HL-60/S4 (cell line): ENCODE data around the gene FUOM.
"Not testable (repeated sequence)": the region's sequence is repeated elsewhere in the genome, so short reads cannot be mapped to it uniquely, and the experiment has no call there.

ENCODE experiments used
- in situ Hi-C: fragments of 300-500 bp; cut with MboI; formaldehyde crosslinking; loops from 2 replicates; pipeline ENCODE4 v1.14.3; 2022; ENCODE audit warnings: low sequenced_read_pairs

FUOM gene

DNA sequence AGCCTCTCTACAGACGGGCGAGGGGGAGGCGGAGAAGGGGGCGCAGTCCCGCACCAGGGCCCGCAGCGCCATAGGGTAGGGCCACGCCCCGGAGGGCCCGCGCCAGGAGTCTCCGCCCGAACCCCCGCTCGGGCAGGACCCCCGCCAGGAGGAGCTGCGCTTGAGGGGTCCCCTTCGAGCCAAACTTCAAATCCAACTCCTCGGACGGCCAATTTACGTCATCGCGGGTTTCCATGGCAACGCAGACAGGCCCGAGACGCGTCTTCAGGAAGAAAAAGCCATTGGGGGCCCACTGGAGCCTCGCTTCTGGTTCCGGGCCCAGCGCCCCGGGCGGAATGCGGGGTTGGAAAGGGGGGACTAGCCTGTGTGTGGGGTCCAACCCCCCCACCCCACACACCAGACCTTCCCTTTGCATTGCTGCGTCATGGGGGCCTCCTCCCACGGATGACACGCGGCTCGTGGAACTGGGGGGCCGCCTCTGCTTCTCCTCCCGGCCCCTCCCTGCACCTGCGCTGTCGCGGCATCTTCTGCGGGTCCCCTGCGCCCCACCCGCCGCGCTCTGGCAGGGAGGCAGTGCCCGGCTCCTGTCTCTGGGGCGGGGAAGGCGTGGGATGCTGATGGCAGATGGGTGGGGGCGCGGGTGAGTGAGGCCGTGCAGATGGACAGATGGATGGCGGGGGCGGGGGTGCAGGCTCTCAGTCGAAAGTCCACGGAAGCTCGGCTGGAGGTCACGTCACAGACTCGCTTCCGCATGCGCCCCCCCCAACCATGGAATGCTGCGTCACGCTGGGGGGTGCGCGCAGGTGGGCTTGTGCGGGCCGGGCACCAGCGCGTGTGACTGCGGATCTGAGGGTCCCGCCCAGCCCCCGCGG lies 22.3 kb downstream of the FUOM start:
- in situ Hi-C loops = no loop called here

DNA sequence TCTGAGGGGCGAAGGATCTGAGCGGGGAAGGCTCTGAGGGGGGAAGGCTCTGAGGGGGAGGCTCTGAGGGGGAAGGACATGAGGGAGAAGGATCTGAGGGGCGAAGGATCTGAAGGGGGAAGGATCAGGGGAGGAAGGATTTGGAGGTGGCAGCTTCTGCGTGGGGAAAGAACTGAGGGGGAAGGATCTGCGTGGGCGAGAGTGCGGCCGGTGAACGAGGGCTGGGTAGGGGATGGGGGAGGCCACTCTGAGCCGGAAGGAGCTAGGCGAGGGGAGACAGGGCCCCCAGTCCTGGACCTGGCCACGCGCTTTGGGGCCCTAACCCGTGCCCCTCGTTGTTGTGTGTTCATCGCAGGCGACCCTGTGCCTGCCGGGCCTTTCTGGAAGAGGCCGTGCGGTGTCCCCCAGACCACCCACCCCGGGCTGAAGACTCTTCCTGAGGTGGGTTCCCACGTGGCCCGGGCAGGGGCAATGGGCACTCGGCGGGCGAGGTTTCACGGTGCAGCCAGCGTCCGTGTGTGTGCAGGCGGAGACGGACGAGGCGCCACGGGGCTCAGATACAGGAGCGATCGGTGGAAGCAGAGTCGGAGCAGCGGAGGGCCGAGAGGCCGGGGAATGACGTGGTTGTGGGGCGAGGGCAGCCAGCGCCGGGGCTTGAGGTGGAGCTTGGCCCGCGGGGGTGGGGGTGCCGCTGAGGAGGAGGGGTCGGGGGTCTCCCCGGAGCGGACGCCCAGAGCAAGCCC lies 23.1 kb downstream of the FUOM start:
- in situ Hi-C loops = no loop called here

DNA sequence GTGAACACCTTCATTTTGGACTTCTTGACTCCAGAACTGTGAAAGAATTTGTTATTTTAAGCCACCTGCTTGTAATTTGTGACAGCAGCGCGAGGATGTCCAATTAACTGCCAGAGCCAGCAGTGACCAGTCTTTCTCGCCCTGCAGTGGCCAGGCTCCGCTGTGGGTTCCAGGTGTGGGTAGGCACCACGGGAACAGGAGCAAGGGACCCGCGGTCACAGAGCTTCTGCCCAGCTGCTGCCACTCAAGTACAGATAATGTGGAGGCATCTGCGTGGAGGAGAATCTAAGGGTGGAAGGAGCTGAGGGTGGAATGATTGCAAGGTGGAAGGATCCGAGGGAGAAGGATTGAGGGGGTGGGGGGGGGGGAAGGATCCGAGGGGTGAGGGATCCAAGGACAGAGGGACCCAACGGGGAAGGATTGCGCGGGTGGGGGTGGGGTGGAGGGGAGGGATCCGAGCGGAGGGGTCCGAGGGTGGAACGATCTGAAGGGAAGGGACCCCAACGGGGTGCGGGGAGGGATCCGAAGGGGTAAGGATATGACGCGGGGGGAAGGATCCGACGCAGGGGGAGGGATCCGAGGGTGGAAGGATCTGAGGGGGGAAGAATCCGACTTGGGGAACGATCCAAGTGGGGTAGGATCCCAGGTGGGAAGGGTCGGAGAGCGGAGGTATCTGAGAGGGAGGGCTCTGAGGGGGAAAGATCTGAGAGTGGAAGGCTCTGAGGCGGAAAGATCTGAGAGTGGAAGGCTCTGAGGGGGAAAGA lies 24.7 kb downstream of the FUOM start:
- in situ Hi-C loops = no loop called here

DNA sequence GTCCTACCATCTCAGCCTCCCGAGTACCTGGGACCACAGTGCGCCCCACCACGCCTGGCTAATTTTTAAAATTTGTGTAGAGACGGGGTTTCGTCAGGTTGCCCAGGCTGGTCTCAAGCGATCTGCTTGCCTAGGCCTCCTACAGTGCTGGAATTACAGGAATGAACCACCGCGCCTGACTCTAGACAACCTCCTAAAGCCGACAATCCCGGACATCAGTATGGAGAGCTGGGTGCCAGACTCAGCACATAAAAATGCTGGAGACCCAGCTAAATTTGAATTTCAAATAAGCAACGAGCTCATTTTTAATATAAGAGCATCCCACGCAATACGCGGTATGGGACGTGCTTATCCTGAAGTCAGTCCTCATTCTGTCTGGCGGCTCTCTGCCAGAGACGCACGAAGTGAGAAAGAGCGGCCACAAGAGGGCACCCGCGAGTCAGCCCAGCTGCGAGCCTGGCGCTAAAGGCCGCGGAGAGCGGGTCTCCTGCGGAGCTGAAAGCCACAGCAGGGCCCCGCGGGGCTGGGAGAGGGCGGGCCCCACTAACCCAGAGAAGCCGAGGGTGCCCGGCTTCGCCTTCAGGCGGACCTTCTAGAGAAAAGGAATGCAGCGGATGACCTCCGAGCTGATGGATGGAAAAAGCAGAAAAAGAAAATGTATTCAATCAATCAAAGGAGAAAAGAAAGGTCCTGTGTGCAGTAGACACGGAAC lies 28.2 kb downstream of the FUOM start:
- in situ Hi-C loops = no loop called here

DNA sequence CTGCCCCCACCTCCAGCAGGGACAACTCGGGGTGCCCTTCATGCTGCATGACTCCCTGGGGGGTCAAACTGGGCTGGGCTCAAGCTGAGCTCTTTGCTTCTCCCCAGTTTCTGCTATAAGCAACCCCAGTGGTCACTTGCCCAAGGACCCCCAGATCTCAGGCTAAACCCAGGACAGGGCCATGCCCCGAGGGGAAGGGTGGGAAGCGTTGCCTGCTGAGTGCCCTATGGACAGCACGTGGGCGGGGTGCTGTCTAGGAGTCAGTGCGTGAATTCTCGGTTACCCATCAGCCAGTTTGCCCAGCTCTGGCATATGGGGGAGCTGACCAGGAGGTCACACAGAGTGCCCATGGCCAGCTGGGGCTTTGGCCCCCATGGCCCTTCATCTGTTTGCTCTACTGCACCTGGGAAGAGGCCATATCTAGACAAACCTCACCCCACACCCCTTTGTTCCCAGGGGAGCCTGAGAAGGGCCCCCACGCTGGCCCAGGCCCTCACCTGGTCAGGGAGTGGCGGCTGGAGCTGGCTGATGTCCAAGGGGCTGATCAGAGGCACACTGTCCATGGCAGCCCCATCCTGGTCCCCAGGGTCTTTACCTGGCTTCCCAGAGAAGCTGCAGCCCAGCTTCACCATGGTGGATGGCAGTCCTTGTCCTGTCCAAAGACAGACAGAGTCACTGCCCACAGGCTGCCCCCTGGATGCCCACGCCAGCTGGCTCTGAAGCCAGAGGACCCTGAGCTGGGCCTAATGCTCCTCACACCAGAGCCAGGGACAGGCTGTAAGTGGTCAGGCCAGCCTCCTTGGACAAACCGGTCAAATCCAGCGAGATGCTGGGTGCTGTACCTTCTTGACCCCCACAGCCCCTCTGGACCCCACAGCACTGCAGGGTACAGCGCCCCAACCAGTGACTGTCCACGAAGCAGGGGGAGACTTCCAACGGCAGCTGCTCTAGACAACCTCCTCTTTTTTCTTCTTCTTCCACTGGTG lies 29.2 kb downstream of the FUOM start:
- in situ Hi-C loops = no loop called here

DNA sequence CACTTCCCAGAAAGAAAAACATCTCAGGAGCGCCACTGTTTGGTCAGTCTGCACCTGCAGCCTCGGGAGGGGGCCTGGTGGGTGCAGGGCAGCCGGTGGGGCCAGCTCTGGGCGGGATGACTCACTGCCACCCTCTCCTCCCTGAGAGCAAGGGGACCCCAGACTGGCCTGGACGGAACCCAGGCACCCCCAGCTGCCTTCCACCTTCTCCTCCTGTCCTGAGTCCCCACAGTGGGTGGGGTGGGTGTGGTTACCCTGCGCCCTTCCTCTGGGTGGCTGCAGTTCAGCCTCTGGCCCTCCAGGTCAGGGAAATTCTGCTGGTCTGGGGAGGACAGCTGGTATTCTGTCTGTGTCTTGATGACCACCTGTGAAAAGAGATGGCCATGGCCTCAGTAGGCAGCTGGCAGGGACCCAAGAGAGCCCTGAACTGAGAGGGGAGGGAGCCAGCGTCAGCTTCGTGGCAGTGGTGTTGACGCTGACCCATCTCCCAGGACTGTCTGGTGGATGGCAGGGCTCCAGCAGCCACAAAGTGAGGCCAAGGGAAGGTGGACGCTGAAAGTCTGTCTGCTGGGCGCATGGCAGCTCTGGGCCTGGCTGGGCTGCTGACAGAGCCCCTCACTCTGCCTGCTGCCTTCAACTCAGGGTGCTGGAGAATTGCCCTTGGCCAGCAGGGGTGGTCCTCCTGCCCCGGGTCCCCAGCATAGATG lies 30.0 kb downstream of the FUOM start:
- in situ Hi-C loops = no loop called here

DNA sequence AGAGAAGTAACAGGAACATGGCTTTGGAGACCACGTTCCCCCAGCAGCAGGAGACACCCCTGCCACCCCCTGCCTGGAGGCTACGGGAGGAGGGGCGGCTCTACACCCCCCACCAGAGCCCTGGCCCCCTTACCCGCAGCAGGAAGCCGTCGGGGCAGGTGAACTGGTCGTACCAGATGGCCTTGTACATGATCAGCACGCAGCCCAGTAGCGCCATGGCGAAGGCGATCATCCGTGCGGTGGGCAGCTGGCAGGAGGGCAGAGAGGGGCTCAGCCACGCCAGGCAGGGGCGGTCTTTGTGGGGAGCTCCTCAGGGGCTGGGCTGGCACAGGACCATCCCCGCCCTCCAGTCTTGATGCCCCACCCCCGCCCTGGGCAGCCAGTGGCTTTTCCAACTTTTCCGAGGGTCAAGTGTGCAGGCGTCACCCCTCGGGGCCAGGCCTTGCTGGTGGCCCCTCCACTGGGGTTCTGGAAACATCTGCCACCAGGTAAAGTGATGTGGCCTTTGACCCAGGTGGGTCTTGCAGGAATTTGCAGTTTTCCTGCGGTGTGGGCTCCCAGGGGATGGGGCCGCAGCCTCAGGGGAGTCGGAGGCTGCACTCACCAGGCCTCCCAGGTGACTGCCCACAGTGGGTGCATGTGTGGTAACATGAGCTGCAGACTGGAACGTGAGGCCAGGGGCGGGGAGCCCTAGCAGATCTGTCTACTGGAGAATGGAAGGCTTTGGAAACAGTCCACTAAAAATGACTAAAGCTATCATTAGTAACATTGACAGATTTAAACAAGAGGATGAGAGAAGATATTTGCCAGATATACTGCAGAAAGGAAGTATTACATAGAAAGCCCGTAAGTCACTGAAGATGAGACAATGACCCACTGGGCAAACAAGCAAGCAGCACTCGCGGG lies 30.8 kb downstream of the FUOM start:
- in situ Hi-C loops = no loop called here

DNA sequence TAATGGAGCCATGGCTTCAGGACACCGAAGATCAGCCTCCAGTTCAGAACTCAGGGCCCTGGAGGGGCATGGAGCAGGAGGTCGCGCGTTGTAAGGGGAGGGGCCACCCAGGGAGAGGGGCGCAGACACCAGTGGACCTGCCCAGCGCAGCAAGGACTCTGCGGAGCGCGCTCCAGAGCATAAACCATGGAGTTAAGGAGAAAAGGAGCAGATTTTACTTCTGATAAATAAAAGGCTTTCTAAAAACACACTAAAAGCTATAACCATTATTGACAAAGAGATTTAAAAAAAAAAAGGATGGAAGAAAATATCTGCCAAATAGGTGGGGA lies 31.6 kb downstream of the FUOM start:
- in situ Hi-C loops = no loop called here

DNA sequence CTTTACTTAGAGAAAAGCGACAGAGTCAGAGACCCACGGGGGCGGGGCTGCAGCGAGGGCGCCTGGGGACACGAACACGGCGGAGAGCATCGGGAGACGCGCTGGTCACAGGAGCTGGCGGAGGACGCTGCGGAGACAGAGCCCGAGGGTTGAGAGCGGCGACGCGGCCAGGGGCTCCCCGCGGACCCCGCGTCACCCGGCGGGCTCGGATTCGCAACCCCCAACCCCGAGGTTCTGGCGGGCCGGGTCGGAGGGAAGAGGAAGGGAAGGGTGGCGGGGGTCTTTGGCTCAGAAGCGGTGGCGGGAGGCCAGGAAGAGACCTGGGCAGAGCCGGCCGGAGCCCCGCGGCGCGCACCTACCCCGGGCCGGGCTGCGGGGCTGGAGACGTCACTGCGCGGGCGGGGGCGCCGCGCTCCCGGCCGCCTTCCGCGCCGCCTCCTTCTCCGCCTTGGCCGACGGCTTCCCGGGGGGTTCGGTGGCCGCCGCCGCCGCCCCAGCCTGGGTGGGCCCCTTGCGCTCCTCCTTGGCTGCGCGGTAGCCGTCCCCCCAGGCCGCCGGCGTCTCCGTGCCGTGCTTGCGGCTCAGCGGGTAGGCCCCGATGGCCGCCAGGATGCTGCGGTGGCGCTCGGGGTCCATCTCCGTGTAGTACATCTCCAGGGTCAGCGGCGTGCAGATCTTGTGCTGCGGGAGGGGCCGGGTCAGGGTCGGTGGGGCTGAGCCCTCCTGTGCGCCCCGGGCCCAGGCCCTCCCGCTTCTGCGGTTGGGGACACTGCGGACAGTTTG lies 32.2 kb downstream of the FUOM start:
- in situ Hi-C loops = no loop called here

DNA sequence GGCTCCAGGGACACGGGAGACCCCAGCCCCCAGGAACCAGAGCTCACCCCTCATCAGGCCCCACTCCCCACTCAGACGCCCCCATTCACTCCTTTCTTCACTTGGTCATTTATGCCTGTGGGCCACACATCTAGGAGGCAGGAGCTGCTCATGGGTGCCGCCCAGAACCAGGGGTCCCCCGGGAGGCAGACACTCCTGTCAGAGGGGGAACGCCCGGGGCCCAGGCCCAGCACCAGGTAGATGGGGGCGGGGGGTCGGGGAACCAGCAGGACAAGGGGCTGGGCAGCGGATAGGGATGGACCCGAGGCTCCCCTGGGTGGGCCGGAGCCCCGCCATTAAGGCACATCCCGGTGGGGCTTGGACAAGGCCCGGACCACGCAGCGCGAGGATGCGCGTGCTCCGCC lies 33.0 kb downstream of the FUOM start:
- in situ Hi-C loops = no loop called here

DNA sequence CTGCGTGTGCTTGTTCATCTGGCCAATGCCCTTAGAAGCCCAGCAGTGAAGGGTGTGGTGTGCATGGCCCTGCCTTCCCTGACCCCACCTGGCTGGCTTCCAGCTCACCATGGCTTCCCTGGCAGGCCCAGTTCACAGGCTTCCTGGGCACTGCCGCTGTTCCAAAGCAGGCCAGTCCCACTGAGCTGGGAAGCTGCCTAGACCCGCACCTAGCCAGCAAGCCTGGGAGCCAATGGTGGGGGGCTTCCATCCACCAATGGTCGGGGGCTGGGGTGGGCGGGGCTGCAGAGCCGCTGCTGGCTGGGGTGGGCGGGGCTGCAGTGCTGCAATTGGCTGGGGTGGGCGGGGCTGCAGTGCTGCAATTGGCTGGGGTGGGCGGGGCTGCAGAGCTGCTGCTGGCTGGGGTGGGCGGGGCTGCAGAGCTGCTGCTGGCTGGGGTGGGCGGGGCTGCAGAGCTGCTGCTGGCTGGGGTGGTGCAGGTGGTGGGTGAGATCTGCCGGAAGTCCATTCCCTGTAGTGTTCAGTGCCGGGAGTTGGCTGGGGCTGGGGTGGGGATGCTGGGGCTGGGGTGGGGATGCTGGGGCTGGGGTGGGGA lies 33.5 kb downstream of the FUOM start:
- in situ Hi-C loops = no loop called here

DNA sequence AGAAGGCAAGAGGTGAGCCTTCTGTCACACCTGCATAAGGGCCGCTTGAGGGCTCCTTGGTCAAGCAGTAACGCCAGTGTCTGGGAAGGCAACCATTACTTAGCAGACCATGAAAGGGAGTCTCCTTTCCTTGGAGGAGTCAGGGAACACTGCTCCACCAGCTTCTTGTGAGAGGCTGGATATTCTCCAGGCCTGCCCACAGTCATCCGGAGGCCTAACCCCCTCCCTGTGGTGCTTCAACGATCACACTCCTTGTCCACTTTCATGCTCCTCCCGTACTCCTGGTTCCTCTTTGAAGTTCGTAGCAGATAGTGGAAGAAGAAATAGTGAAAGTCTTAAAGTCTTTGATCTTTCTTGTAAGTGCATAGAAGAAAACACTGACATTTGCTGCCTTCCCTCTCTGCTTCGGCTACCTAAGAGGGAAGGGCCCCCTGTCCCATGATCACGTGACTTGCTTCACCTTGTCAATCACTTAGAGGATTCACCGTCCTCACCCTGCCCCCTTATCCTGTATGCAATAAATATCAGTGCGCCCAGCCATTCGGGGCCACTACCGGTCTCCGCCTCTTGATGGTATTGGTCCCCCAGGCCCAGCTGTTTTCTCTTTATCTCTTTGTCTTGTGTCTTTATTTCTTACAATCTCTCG lies 35.6 kb downstream of the FUOM start:
- in situ Hi-C loops = not testable (repeated sequence)

DNA sequence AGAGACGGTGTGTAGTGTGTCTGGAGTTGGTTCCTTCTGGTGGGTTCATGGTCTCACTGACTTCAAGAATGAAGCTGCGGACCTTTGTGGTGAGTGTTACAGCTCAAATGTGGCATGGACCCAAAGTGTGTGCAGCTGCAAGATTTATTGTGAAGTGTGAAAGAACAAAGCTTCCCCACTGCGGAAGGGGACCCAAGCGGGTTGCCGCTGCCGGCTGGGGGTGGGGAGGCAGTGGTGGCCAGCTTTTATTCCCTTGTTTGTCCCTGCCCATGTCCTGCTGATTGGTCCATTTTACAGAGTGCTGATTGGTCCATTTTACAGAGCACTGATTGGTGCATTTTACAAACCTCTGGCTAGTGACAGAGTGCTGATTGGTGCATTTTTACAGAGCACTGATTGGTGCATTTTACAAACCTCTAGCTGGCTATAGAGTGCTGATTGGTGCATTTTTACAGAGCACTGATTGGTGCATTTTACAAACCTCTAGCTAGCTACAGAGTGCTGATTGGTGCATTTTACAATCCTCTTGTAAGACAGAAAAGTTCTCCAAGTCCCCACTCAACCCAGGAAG lies 36.9 kb downstream of the FUOM start:
- in situ Hi-C loops = not testable (repeated sequence)

DNA sequence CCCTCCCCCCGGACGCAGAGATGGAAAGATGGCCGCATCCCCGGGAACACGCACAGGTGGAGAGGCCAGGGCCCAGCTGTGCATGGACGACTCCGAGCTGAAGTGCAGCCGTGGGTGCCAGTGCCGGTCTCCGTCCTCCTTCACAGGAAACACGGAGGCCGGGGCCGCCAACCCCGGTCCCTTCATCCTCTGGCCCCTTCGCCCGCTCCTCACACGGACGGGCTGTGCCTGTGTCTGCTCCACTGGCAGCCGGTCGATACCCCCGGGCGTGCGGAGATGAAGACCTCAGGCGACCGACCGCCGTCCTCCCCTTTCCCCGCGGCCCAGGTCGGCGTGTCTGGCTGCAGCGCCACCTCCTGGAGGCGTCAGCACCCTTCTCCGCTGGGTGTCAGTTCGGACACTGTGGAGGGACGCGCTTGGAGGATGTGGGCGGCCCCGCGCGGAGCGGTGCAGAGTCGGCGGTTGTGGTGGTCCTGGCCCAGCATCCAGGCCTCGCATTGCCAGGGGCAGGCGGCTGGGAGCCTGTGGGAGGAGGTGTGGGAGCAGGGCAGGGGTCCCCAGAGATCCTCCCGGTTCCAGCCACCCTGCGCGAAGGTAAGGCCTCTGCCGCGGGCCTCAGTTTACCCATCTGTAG lies 39.2 kb downstream of the FUOM start:
- in situ Hi-C loops = no loop called here

DNA sequence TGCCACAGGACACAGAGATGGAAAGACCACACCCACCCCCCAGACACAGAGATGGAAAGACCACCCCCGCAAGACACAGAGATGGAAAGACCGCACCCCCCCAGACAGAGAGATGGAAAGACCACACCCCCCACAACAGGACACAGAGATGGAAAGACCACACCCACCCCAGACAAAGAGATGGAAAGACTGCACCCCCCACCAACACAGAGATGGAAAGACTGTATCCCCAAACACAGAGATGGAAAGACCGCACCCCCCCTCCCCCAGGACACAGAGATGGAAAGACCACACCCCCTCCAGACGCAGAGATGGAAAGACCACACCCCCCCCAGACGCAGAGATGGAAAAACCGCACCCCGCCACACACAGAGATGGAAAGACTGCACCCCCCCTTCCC lies 41.1 kb downstream of the FUOM start:
- in situ Hi-C loops = no loop called here

DNA sequence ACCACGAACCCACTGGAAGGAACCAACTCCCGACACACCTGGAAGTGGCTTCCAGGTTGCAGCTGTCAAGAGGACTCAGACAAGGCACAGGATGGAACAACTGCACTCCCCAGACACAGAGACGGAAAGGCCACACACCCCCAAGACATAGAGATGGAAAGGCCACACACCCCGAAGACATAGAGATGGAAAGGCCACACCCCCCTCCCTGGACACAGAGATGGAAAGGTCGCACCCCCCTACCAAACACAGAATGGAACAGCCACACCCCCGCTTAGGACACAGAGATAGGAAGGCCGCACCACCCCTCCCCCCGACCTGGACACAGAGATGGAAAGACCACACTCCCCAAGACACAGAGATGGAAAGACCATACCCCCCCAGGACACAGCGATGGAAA lies 41.6 kb downstream of the FUOM start:
- in situ Hi-C loops = no loop called here
